Measurements from ENCODE around the gene DNAAF1.
A peak's percentile ranks its signal among the peaks of the same experiment; 100 is the strongest.

Gene DNAAF1

GRCh38 chr16:84183911-84184591 lies 38.9 kb downstream of the DNAAF1 start:
- H3K4me3 ChIP-seq (ENCODE audit: low read length): no peak overlapping the region
- DNase-seq (ENCODE audit: low read depth): peak; percentile 21
- peak; percentile 52 for TF ChIP-seq CTCF (IDR thresholded peaks at IDR 0.05; ENCODE audit: insufficient read depth, low read depth, low read length, missing control alignments)

DNA sequence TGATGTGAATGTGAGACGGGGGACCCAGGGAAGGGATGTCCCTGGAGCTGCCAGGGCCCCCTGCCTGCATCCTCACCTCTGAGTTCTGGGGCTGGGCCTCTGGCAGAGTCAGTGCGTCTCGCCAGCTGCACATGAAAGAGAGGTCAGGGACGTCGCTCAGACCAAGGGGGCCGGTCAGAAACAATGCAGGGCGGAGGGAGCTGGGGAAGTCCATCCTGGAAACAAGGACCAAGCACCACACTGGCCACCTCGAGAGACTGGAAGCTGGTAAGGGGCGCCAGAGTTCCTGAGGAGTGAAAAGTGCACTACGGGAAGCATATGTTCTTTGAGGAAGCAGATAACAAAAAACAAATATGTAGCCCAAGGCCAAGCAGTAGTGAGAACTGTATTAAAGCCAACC lies 39.7 kb downstream of the DNAAF1 start:
- no peak for TF ChIP-seq CTCF (IDR thresholded peaks at IDR 0.05; ENCODE audit: insufficient read depth, low read depth, low read length, missing control alignments)
- DNase-seq (ENCODE audit: low read depth): no peak
- H3K4me3 ChIP-seq (ENCODE audit: low read length): no peak overlapping the region

DNA sequence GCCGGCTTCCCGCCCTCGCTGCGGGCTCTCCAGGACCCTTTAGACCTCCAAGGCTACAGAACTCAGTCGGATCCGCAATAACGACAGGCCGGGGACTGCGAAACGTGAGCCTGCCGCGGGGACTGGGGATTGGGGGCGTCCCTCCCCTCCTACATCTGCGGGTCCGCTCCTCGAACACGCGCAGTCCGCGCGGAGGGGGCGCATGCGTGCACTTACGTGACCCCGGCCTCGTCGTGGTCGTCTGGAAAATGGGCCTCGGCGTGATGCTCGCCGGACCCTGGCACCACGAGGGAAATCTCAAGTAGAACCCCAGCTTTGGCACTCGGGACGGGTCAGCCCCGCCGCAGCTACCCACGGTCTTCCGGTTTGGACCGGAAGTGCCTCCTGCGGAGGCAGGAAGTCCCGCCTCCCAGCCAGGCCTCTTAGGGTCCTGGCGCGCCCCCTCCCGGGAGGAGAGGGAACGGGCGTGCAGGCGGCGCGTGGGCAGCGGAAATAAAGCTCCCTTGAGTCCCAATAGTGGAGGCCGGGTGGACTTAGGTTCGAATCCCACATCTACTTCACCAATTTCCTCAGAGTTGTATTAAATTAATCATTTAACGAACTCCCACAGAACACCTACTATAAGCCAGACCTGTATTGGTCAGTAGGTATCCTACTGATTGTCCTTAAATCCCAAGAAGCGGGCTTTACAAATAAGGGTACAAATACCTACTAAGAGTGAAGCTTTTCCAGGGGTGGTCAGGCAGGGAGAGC lies 41.8 kb downstream of the DNAAF1 start, which contains the start of gene TAF1C:
Gene TAF1C, minus strand, starts transcription at position 373 of the 753 bp plus-strand sequence. CDS start 2,069 bp downstream, outside the sequence.
- DNase-seq (ENCODE audit: low read depth): peak; percentile 95
- TF ChIP-seq CTCF (IDR thresholded peaks at IDR 0.05; ENCODE audit: insufficient read depth, low read depth, low read length, missing control alignments): peak; percentile 94

DNA sequence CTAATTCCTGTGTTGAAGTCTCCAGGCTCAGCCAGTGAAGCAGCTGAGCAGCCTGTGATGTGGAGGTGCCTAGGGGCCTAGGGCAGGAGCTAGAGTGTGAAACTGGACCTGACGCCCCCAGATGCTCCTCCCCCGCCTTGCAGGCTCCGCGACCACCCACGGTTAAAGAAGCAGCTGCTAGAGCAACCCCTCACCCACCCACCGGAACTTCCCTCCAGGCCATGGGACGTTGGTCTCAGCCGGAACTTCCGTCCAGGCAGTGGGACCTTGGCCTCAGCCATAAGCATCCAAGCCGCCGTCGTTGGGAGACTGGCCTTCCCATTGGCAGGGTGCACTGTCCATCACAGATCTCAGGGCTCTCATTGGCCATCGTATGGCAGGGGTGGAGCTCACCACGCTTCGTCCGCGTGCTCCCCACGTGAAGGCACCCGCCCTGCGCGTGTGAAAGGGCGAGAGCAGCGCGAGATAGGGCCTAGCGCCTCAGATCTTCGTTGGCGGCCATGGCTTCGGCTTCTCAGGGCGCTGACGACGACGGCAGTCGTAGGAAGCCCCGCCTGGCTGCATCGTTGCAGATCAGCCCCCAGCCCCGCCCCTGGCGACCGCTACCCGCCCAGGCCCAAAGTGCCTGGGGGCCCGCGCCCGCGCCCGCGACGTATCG lies 45.8 kb downstream of the DNAAF1 start, which contains the start of gene ADAD2:
Gene ADAD2, plus strand, starts transcription at position 427 of the 658 bp plus-strand sequence. Its CDS starts 74 bp downstream, at position 501.
- no peak within 1 kb of the TSS for H3K4me3 ChIP-seq (ENCODE audit: low read length)
- no peak for DNase-seq (ENCODE audit: low read depth)
- no peak for TF ChIP-seq CTCF (IDR thresholded peaks at IDR 0.05; ENCODE audit: insufficient read depth, low read depth, low read length, missing control alignments)

More for the DNA sequence above, 41.8 kb downstream of the DNAAF1 start, which contains the start of gene TAF1C:
- peak within 1 kb of the TSS; percentile 93 for H3K4me3 ChIP-seq (ENCODE audit: low read length)

DNA sequence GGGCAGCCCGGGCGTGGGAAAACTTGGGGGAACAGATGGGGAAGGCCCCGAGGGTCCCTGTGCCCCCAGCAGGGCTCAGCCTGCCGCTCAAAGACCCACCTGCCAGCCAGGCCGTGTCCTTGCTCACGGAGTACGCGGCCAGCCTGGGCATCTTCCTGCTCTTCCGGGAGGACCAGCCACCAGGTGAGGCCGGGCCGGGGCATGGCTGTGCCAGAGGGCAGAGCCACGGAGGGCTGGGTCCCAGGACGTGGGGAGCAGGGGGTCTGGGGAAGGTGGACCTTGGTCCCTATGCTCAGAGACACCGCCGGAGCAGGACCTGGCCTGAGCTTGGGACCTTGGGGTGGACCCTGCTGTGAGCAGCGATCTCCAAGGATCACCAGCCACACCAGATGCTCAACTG lies 46.4 kb downstream of the DNAAF1 start:
- H3K4me3 ChIP-seq (ENCODE audit: low read length): no peak overlapping the region
- no peak for TF ChIP-seq CTCF (IDR thresholded peaks at IDR 0.05; ENCODE audit: insufficient read depth, low read depth, low read length, missing control alignments)
- DNase-seq (ENCODE audit: low read depth): no peak

DNA sequence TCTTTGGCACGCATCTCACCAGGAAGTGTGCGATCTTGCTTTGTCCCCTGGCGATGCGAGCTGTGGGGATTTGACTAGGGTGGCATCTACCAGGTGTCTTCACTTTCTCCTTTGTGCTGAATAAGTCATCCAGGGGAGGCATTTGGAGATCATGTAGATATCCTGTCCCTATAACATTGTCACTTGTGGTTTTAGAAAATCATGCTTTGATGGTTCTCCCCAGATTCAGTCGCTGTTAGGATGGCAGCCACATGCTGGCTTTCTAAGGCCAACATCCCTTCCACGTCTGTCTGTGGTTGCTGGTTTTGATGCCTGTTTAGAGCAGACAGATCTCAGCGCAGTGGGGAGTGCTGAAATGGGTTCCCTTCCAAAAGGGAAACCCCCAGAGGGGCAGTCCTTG lies 48.4 kb downstream of the DNAAF1 start:
- DNase-seq (ENCODE audit: low read depth): no peak
- no peak for TF ChIP-seq CTCF (IDR thresholded peaks at IDR 0.05; ENCODE audit: insufficient read depth, low read depth, low read length, missing control alignments)
- no peak overlapping the region for H3K4me3 ChIP-seq (ENCODE audit: low read length)
